GM23338 (cell line): ENCODE measurements around the gene AMFR. TPM values are rescaled to one million over a fixed set of nuclear protein-coding genes. Genes with fewer than 3 reads are reported as not detected.

ENCODE experiments used
- ATAC-seq: fragments of 200-7000 bp; cut with Tn5 transposase; 3 replicates; pipeline ENCODE4 v1.9.1; 2020
- DNase-seq: peaks from one replicate; pipeline ENCODE4 v3.0.0-alpha.2; 2015; ENCODE audit warnings: low spot score
- H2AFZ ChIP-seq: fragments of 200-600 bp; sonication (generic); 2 replicates; pipeline ENCODE4 v1.8.0; 2016; ENCODE audit warnings: antibody characterized with exemption, mild to moderate bottlenecking, moderate library complexity
- H3F3A ChIP-seq: fragments of 200-600 bp; sonication (generic); replicated peaks from 2 replicates; pipeline ENCODE4 v1.8.0; 2017; ENCODE audit warnings: antibody characterized with exemption, mixed run types, low read depth
- H3K27ac ChIP-seq: fragments of 200-600 bp; sonication (generic); 2 replicates; pipeline ENCODE4 v1.6.1; 2016; ENCODE audit warnings: low read depth
- H3K27me3 ChIP-seq: fragments of 200-600 bp; sonication (generic); 2 replicates; pipeline ENCODE4 v1.8.0; 2016; ENCODE audit warnings: mild to moderate bottlenecking, mixed run types, moderate library complexity; ENCODE audit not compliant: insufficient read depth
- H3K36me3 ChIP-seq: fragments of 200-600 bp; sonication (generic); 2 replicates; pipeline ENCODE4 v1.8.0; 2016; ENCODE audit warnings: mild to moderate bottlenecking; ENCODE audit not compliant: insufficient read depth
- H3K4me1 ChIP-seq: fragments of 200-600 bp; sonication (generic); 2 replicates; pipeline ENCODE4 v1.8.0; 2016; ENCODE audit warnings: mild to moderate bottlenecking, moderate library complexity; ENCODE audit not compliant: insufficient read depth
- H3K4me2 ChIP-seq: fragments of 200-600 bp; sonication (generic); 2 replicates; pipeline ENCODE4 v1.7.1; 2017; ENCODE audit warnings: mixed run types
- H3K4me3 ChIP-seq: fragments of 200-600 bp; sonication (generic); 2 replicates; pipeline ENCODE4 v1.6.1; 2016; ENCODE audit warnings: mixed run types
- H3K79me2 ChIP-seq: fragments of 200-600 bp; sonication (generic); replicated peaks from 2 replicates; pipeline ENCODE4 v1.8.0; 2017; ENCODE audit warnings: mild to moderate bottlenecking; ENCODE audit not compliant: insufficient read depth
- H3K9me2 ChIP-seq: fragments of 200-600 bp; sonication (generic); 2 replicates; pipeline ENCODE4 v1.8.0; 2017; ENCODE audit not compliant: insufficient read depth
- H4K20me1 ChIP-seq: fragments of 200-600 bp; sonication (generic); replicated peaks from 2 replicates; pipeline ENCODE4 v1.8.0; 2017; ENCODE audit warnings: mild to moderate bottlenecking; ENCODE audit not compliant: insufficient read depth
- H3K27ac Mint-ChIP-seq: 2 replicates; pipeline ENCODE4 v1.8.0; 2020; ENCODE audit warnings: inconsistent platforms, mild to moderate bottlenecking, moderate library complexity, mixed read lengths
- H3K27me3 Mint-ChIP-seq: 3 replicates; pipeline ENCODE4 v1.8.0; 2022; ENCODE audit warnings: low read depth, mild to moderate bottlenecking, moderate library complexity, mixed read lengths, inconsistent platforms; ENCODE audit not compliant: insufficient read depth, poor library complexity
- H3K36me3 Mint-ChIP-seq: 3 replicates; pipeline ENCODE4 v1.8.0; 2021; ENCODE audit warnings: low read depth, mild to moderate bottlenecking, inconsistent platforms, moderate library complexity, mixed read lengths
- H3K4me1 Mint-ChIP-seq: 3 replicates; pipeline ENCODE4 v1.8.0; 2020; ENCODE audit warnings: mild to moderate bottlenecking, inconsistent platforms, mixed read lengths
- H3K4me3 Mint-ChIP-seq: 3 replicates; pipeline ENCODE4 v1.8.0; 2021; ENCODE audit warnings: moderate library complexity, mild to moderate bottlenecking, inconsistent platforms, mixed read lengths
- H3K9me3 Mint-ChIP-seq: 3 replicates; pipeline ENCODE4 v1.8.0; 2020; ENCODE audit warnings: moderate library complexity, mild to moderate bottlenecking, inconsistent platforms, mixed read lengths
- CREB1 ChIP-seq: fragments of 250-450 bp; sonication (Bioruptor Pico); IDR thresholded peaks from 2 replicates; pipeline ENCODE4 v1.5.0; 2020; ENCODE audit warnings: low read depth, mild to moderate bottlenecking, moderate library complexity
- EZH2 ChIP-seq: fragments of 200-600 bp; sonication (generic); IDR thresholded peaks from one replicate; pipeline ENCODE4 v1.8.0; 2017; ENCODE audit warnings: antibody characterized with exemption, mild to moderate bottlenecking, low read depth; ENCODE audit not compliant: unreplicated experiment
- EZH2phosphoT487 ChIP-seq: fragments of 200-600 bp; sonication (generic); IDR thresholded peaks from one replicate; pipeline ENCODE4 v1.8.1; 2018; ENCODE audit warnings: antibody characterized with exemption; ENCODE audit not compliant: unreplicated experiment
- JUNB ChIP-seq: IDR thresholded peaks from one replicate; pipeline ENCODE4 v1.6.1; 2016; ENCODE audit warnings: antibody characterized with exemption; ENCODE audit not compliant: unreplicated experiment
- NANOG ChIP-seq: IDR thresholded peaks from 2 replicates; pipeline ENCODE4 v1.6.1; 2016; ENCODE audit warnings: antibody characterized with exemption, borderline replicate concordance
- POLR2AphosphoS5 ChIP-seq: IDR thresholded peaks from 2 replicates; pipeline ENCODE4 v1.6.1; 2016; ENCODE audit warnings: antibody characterized with exemption, low read depth
- STAT1 ChIP-seq: IDR thresholded peaks from one replicate; pipeline ENCODE4 v1.6.1; 2016; ENCODE audit warnings: antibody characterized with exemption; ENCODE audit not compliant: unreplicated experiment
- ZNF114 ChIP-seq: fragments of 250-450 bp; sonication (Bioruptor Pico); IDR thresholded peaks from 2 replicates; pipeline ENCODE4 v1.5.0; 2020; ENCODE audit warnings: mild to moderate bottlenecking, moderate library complexity
- ZNF331 ChIP-seq: fragments of 250-450 bp; sonication (Bioruptor Pico); IDR thresholded peaks from 2 replicates; pipeline ENCODE4 v1.5.0; 2020; ENCODE audit warnings: low read depth, mild to moderate bottlenecking, moderate library complexity
- polyA plus RNA-seq: library from polyadenylated mRNA; unstranded; fragments of >200 nt; fragmentation: Nextera tagmentation; extraction: Ambion mirVana; gene quantifications from 2 replicates; pipeline ENCODE4 v1.2.1, GENCODE V29; 2016
- total RNA-seq: library from RNA; depleted of rRNA; stranded (reverse); fragments of >200 nt; shearing (Covaris generic); gene quantifications from 2 replicates; pipeline ENCODE4 v1.2.3, GENCODE V29; 2014
- TF ChIP-seq, protein P1 (sequence below): IDR thresholded peaks from 2 replicates; pipeline ENCODE4 v1.6.1; 2016; ENCODE audit warnings: antibody characterized with exemption
- TF ChIP-seq, protein P2 (sequence below): fragments of 250-450 bp; sonication (Bioruptor Pico); IDR thresholded peaks from 2 replicates; pipeline ENCODE4 v1.5.0; 2020; ENCODE audit warnings: mild to moderate bottlenecking, moderate library complexity
- TF ChIP-seq, protein P3 (sequence below), 2 experiments: fragments of 200-600 bp in 1 of 2; sonication (generic) in 1 of 2; conservative IDR thresholded peaks; 2 replicates each; pipeline versions ENCODE4 v1.5.1 to v1.6.1; 2016 to 2017; ENCODE audit warnings: antibody characterized with exemption in 2 of 2, low read depth in 2 of 2, mild to moderate bottlenecking in 2 of 2, moderate library complexity in 1 of 2
- TF ChIP-seq, protein P4 (sequence below): IDR thresholded peaks from one replicate; pipeline ENCODE4 v1.6.1; 2018; ENCODE audit warnings: antibody characterized with exemption; ENCODE audit not compliant: unreplicated experiment

The AMFR gene
- total and polyA plus RNA-seq, 2 experiments from 2014 or later: 9.0 to 41.1 TPM

DNA sequence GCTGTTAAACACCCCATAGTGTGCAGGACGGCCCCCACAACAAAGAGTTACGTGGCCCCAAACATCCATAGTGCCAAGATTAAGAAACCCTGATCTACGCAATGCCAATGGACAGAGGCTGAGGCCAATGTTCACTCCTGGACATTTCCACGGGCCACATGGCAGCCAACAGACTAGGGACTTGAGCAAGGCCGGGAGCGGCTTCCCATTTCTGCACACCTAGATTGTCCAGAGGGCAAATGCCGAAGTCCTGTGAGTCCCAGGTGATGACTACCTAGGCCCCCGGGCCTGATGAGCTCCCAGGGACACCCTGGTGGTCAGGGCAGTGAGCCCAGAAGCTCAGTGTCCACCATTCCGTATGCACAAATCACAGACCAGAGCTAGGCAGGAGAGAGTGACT lies 95.5 kb downstream of the AMFR start:
- Histone ChIP-seq H3K27ac (no peak overlapping the region), H3K36me3 (no peaks in the 10 kb centered on the region), H3K4me2 (no peak overlapping the region), H3K27me3 (no peaks in the 10 kb centered on the region), H3F3A (no peaks in the 10 kb centered on the region), H3K4me1 (no peaks in the 10 kb centered on the region), H3K9me2 (no peaks in the 10 kb centered on the region), H3K4me3 (no peak overlapping the region), H2AFZ (no peak overlapping the region), H4K20me1 (no peaks in the 10 kb centered on the region), H3K79me2 (no peaks in the 10 kb centered on the region)
- Mint-ChIP-seq H3K4me3 (no peak overlapping the region), H3K27ac (no peak overlapping the region), H3K27me3 (peaks cover 8% of the 10 kb centered on the region), H3K4me1 (no peaks in the 10 kb centered on the region), H3K36me3 (peaks cover 3% of the 10 kb centered on the region; the same call in 1 of the 3 replicates), H3K9me3 (no peaks in the 10 kb centered on the region)
- ATAC-seq: no peak
- TF ChIP-seq POLR2AphosphoS5 (no peak), EZH2 (no peak), NANOG (no peak), ZNF114 (CRISPR knock-in tag) (no peak), STAT1 (no peak), CREB1 (CRISPR knock-in tag) (no peak), EZH2phosphoT487 (no peak), ZNF331 (CRISPR knock-in tag) (no peak), JUNB (no peak)
- TF ChIP-seq, protein P1, sequence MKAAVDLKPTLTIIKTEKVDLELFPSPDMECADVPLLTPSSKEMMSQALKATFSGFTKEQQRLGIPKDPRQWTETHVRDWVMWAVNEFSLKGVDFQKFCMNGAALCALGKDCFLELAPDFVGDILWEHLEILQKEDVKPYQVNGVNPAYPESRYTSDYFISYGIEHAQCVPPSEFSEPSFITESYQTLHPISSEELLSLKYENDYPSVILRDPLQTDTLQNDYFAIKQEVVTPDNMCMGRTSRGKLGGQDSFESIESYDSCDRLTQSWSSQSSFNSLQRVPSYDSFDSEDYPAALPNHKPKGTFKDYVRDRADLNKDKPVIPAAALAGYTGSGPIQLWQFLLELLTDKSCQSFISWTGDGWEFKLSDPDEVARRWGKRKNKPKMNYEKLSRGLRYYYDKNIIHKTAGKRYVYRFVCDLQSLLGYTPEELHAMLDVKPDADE: no peak
- TF ChIP-seq, protein P2, sequence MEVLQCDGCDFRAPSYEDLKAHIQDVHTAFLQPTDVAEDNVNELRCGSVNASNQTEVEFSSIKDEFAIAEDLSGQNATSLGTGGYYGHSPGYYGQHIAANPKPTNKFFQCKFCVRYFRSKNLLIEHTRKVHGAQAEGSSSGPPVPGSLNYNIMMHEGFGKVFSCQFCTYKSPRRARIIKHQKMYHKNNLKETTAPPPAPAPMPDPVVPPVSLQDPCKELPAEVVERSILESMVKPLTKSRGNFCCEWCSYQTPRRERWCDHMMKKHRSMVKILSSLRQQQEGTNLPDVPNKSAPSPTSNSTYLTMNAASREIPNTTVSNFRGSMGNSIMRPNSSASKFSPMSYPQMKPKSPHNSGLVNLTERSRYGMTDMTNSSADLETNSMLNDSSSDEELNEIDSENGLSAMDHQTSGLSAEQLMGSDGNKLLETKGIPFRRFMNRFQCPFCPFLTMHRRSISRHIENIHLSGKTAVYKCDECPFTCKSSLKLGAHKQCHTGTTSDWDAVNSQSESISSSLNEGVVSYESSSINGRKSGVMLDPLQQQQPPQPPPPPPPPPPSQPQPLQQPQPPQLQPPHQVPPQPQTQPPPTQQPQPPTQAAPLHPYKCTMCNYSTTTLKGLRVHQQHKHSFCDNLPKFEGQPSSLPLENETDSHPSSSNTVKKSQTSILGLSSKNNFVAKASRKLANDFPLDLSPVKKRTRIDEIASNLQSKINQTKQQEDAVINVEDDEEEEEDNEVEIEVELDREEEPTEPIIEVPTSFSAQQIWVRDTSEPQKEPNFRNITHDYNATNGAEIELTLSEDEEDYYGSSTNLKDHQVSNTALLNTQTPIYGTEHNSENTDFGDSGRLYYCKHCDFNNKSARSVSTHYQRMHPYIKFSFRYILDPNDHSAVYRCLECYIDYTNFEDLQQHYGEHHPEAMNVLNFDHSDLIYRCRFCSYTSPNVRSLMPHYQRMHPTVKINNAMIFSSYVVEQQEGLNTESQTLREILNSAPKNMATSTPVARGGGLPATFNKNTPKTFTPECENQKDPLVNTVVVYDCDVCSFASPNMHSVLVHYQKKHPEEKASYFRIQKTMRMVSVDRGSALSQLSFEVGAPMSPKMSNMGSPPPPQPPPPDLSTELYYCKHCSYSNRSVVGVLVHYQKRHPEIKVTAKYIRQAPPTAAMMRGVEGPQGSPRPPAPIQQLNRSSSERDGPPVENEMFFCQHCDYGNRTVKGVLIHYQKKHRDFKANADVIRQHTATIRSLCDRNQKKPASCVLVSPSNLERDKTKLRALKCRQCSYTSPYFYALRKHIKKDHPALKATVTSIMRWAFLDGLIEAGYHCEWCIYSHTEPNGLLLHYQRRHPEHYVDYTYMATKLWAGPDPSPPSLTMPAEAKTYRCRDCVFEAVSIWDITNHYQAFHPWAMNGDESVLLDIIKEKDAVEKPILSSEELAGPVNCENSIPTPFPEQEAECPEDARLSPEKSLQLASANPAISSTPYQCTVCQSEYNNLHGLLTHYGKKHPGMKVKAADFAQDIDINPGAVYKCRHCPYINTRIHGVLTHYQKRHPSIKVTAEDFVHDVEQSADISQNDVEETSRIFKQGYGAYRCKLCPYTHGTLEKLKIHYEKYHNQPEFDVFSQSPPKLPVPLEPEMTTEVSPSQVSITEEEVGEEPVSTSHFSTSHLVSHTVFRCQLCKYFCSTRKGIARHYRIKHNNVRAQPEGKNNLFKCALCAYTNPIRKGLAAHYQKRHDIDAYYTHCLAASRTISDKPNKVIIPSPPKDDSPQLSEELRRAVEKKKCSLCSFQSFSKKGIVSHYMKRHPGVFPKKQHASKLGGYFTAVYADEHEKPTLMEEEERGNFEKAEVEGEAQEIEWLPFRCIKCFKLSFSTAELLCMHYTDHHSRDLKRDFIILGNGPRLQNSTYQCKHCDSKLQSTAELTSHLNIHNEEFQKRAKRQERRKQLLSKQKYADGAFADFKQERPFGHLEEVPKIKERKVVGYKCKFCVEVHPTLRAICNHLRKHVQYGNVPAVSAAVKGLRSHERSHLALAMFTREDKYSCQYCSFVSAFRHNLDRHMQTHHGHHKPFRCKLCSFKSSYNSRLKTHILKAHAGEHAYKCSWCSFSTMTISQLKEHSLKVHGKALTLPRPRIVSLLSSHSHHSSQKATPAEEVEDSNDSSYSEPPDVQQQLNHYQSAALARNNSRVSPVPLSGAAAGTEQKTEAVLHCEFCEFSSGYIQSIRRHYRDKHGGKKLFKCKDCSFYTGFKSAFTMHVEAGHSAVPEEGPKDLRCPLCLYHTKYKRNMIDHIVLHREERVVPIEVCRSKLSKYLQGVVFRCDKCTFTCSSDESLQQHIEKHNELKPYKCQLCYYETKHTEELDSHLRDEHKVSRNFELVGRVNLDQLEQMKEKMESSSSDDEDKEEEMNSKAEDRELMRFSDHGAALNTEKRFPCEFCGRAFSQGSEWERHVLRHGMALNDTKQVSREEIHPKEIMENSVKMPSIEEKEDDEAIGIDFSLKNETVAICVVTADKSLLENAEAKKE: no peak
- TF ChIP-seq, protein P3, sequence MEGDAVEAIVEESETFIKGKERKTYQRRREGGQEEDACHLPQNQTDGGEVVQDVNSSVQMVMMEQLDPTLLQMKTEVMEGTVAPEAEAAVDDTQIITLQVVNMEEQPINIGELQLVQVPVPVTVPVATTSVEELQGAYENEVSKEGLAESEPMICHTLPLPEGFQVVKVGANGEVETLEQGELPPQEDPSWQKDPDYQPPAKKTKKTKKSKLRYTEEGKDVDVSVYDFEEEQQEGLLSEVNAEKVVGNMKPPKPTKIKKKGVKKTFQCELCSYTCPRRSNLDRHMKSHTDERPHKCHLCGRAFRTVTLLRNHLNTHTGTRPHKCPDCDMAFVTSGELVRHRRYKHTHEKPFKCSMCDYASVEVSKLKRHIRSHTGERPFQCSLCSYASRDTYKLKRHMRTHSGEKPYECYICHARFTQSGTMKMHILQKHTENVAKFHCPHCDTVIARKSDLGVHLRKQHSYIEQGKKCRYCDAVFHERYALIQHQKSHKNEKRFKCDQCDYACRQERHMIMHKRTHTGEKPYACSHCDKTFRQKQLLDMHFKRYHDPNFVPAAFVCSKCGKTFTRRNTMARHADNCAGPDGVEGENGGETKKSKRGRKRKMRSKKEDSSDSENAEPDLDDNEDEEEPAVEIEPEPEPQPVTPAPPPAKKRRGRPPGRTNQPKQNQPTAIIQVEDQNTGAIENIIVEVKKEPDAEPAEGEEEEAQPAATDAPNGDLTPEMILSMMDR (conservative IDR thresholded peaks at IDR 0.05; ENCODE audit: low read depth in 2 of 2): no peak
- TF ChIP-seq, protein P4, sequence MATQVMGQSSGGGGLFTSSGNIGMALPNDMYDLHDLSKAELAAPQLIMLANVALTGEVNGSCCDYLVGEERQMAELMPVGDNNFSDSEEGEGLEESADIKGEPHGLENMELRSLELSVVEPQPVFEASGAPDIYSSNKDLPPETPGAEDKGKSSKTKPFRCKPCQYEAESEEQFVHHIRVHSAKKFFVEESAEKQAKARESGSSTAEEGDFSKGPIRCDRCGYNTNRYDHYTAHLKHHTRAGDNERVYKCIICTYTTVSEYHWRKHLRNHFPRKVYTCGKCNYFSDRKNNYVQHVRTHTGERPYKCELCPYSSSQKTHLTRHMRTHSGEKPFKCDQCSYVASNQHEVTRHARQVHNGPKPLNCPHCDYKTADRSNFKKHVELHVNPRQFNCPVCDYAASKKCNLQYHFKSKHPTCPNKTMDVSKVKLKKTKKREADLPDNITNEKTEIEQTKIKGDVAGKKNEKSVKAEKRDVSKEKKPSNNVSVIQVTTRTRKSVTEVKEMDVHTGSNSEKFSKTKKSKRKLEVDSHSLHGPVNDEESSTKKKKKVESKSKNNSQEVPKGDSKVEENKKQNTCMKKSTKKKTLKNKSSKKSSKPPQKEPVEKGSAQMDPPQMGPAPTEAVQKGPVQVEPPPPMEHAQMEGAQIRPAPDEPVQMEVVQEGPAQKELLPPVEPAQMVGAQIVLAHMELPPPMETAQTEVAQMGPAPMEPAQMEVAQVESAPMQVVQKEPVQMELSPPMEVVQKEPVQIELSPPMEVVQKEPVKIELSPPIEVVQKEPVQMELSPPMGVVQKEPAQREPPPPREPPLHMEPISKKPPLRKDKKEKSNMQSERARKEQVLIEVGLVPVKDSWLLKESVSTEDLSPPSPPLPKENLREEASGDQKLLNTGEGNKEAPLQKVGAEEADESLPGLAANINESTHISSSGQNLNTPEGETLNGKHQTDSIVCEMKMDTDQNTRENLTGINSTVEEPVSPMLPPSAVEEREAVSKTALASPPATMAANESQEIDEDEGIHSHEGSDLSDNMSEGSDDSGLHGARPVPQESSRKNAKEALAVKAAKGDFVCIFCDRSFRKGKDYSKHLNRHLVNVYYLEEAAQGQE: no peak
- no peak for DNase-seq
